Measurements from ENCODE around the gene IGFBP2. TPM values are rescaled to one million over a fixed set of nuclear protein-coding genes. Genes with fewer than 3 reads are reported as not detected.

Gene IGFBP2
- polyA plus RNA-seq, 1 donor (not counting 4 experiments of a cell fraction or from before 2014, with no cell fraction given) = 10.2 TPM

- no peak overlapping the region for H3K4me3 ChIP-seq (ENCODE audit: control insufficient read depth in 2 of 3, extremely low read depth in 1 of 3, insufficient read depth in 2 of 3, low read depth in 1 of 3, low read length in 3 of 3)
- no peak for TF ChIP-seq EZH2 (IDR thresholded peaks at IDR 0.05; ENCODE audit: low read length)
- TF ChIP-seq, protein P1, sequence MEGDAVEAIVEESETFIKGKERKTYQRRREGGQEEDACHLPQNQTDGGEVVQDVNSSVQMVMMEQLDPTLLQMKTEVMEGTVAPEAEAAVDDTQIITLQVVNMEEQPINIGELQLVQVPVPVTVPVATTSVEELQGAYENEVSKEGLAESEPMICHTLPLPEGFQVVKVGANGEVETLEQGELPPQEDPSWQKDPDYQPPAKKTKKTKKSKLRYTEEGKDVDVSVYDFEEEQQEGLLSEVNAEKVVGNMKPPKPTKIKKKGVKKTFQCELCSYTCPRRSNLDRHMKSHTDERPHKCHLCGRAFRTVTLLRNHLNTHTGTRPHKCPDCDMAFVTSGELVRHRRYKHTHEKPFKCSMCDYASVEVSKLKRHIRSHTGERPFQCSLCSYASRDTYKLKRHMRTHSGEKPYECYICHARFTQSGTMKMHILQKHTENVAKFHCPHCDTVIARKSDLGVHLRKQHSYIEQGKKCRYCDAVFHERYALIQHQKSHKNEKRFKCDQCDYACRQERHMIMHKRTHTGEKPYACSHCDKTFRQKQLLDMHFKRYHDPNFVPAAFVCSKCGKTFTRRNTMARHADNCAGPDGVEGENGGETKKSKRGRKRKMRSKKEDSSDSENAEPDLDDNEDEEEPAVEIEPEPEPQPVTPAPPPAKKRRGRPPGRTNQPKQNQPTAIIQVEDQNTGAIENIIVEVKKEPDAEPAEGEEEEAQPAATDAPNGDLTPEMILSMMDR (optimal IDR thresholded peaks at IDR 0.05 in 1 of 3, IDR thresholded peaks at IDR 0.05 in 1 of 3, conservative IDR thresholded peaks at IDR 0.05 in 1 of 3; ENCODE audit: extremely low read depth in 1 of 3, insufficient read depth in 2 of 3, low read length in 3 of 3) = no peak
- H3K27ac ChIP-seq (ENCODE audit: control insufficient read depth, insufficient read depth, low read length) = no peak overlapping the region
- dilution Hi-C loops (cut with MboI; ENCODE audit: extremely low pct_ligation_motif_present, low sequenced_read_pairs) = no loop called here
- no peak for FAIRE-seq
- H3K4me2 ChIP-seq (ENCODE audit: control insufficient read depth, extremely low read depth, insufficient read depth, low read depth, low read length) = no peak overlapping the region
- no peaks in the 10 kb centered on the region for H3K4me1 ChIP-seq (ENCODE audit: control insufficient read depth, extremely low read depth, insufficient read depth, low read length)
- no peaks in the 10 kb centered on the region for H3K79me2 ChIP-seq (ENCODE audit: control insufficient read depth, insufficient read depth, low read length)
- no peak for DNase-seq (ENCODE audit: low read depth, low spot score)
- H3K36me3 ChIP-seq (ENCODE audit: control insufficient read depth in 2 of 2, extremely low read depth in 1 of 2, insufficient read depth in 2 of 2, low read length in 2 of 2) = no peaks in the 10 kb centered on the region
- no peaks in the 10 kb centered on the region for H3K27me3 ChIP-seq (ENCODE audit: control insufficient read depth, extremely low read depth, insufficient read depth, low read length)
- no peaks in the 10 kb centered on the region for H3K9me1 ChIP-seq (ENCODE audit: control insufficient read depth, extremely low read depth, insufficient read depth, low read length)
- no peak overlapping the region for H2AFZ ChIP-seq (ENCODE audit: control insufficient read depth, low read length)
- no peak overlapping the region for H3K9ac ChIP-seq (ENCODE audit: control insufficient read depth, extremely low read depth, insufficient read depth, low read length)
- no peaks in the 10 kb centered on the region for H4K20me1 ChIP-seq (ENCODE audit: control insufficient read depth, extremely low read depth, insufficient read depth, low read length)
- no peaks in the 10 kb centered on the region for H3K9me3 ChIP-seq (ENCODE audit: control insufficient read depth, low read depth, low read length)
Measured at GRCh38 chr2:216645636-216645950, 12.4 kb downstream of the IGFBP2 start.

GRCh38 chr2:216646116-216646515 is 12.9 kb downstream of the IGFBP2 start:
- no peak for DNase-seq (ENCODE audit: low read depth, low spot score)
- TF ChIP-seq, protein P1 (optimal IDR thresholded peaks at IDR 0.05 in 1 of 3, IDR thresholded peaks at IDR 0.05 in 1 of 3, conservative IDR thresholded peaks at IDR 0.05 in 1 of 3; ENCODE audit: extremely low read depth in 1 of 3, insufficient read depth in 2 of 3, low read length in 3 of 3) = no peak
- TF ChIP-seq EZH2 (IDR thresholded peaks at IDR 0.05; ENCODE audit: low read length) = no peak
- no peak overlapping the region for H3K4me2 ChIP-seq (ENCODE audit: control insufficient read depth, extremely low read depth, insufficient read depth, low read depth, low read length)
- no peak overlapping the region for H3K4me3 ChIP-seq (ENCODE audit: control insufficient read depth in 2 of 3, extremely low read depth in 1 of 3, insufficient read depth in 2 of 3, low read depth in 1 of 3, low read length in 3 of 3)
- H3K9ac ChIP-seq (ENCODE audit: control insufficient read depth, extremely low read depth, insufficient read depth, low read length) = no peak overlapping the region
- FAIRE-seq = no peak
- H3K27ac ChIP-seq (ENCODE audit: control insufficient read depth, insufficient read depth, low read length) = no peak overlapping the region
- no peaks in the 10 kb centered on the region for H3K9me1 ChIP-seq (ENCODE audit: control insufficient read depth, extremely low read depth, insufficient read depth, low read length)
- no peaks in the 10 kb centered on the region for H3K27me3 ChIP-seq (ENCODE audit: control insufficient read depth, extremely low read depth, insufficient read depth, low read length)
- no peaks in the 10 kb centered on the region for H3K36me3 ChIP-seq (ENCODE audit: control insufficient read depth in 2 of 2, extremely low read depth in 1 of 2, insufficient read depth in 2 of 2, low read length in 2 of 2)
- H3K4me1 ChIP-seq (ENCODE audit: control insufficient read depth, extremely low read depth, insufficient read depth, low read length) = no peaks in the 10 kb centered on the region
- no peaks in the 10 kb centered on the region for H3K79me2 ChIP-seq (ENCODE audit: control insufficient read depth, insufficient read depth, low read length)
- no peaks in the 10 kb centered on the region for H3K9me3 ChIP-seq (ENCODE audit: control insufficient read depth, low read depth, low read length)
- H4K20me1 ChIP-seq (ENCODE audit: control insufficient read depth, extremely low read depth, insufficient read depth, low read length) = no peaks in the 10 kb centered on the region
- H2AFZ ChIP-seq (ENCODE audit: control insufficient read depth, low read length) = no peak overlapping the region
- dilution Hi-C loops (cut with MboI; ENCODE audit: extremely low pct_ligation_motif_present, low sequenced_read_pairs) = no loop called here

All from keratinocyte (primary cell).